Sciatic nerve (tissue), 2 donors: ENCODE results near the gene RABEP1. TPM values are rescaled to one million over a fixed set of nuclear protein-coding genes. Genes with fewer than 3 reads are reported as not detected.
A peak's percentile ranks its signal among the peaks of the same experiment; 100 is the strongest.

Experiments
- ATAC-seq: fragments of 200-7000 bp; cut with Tn5 transposase; one replicate; pipeline ENCODE4 v1.9.1; 2020; ENCODE audit warnings: mild to moderate bottlenecking, moderate library complexity
- DNase-seq: peaks from one replicate; pipeline ENCODE4 v3.0.0-alpha.2; 2020; ENCODE audit warnings: low spot score
- intact Hi-C: fragments of 100-400 bp; cut with DNase I; formaldehyde crosslinking; loops from one replicate; pipeline ENCODE4 v1.14.2; 2022
- total RNA-seq: library from RNA; stranded (reverse); fragmentation: NEBNext Ultra II Directional; extraction: Animal tissue kit (Norgen Biotek cat#: 25700); gene quantifications from one replicate; pipeline ENCODE4 v1.2.1, GENCODE V29; 2021
- donor health status: DM: no; HTN: no; CAD: no.
- donor health status: DM: no; HTN: no; CAD: no.

Gene RABEP1
- total RNA-seq, 1 donor from 2014 or later = 49.1 TPM

GRCh38 chr17:5262416-5262991 lies 19.6 kb upstream of the RABEP1 start:
- intact Hi-C loops = no loop called here
- ATAC-seq (no peak), DNase-seq (no peak)

DNA sequence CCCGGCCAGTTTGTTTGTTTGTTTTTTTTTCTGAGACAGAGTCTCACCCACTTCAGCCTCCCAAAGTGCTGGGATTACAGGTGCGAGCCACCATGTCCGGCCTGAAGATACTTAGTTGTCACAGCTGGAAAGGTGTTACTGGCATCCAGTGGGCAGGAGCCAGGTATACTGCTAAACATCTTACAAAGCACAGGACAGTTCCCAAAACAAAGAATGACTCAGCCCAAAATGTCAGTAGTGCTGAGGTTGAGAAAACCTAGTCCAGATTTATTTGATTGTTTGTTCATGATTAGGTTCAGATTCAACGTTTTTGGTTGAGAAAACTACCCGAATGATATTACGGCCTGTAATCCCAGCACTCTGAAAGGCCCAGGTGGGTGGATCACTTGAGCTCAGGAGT lies 18.6 kb upstream of the RABEP1 start:
- ATAC-seq (no peak), DNase-seq (no peak)
- intact Hi-C loops = no loop called here

DNA sequence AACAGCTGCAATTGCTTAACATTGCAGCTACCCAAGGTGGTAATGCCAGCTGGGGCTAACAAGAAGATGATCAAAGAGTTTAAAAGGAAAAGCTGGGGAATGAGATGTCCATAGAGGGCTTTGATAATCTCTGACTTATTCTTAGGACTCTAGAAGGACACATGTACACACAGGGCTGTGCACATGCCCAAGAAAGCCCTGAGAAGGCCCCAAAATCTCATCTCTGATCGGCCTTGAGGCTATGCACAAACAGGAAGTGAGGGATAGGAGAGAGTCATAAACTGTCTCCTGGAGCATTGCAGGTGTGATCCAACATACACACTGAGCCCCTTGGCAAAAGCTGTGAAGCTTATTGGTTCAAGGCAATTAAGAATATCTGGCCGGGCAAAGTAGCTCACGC lies 17.2 kb upstream of the RABEP1 start:
- DNase-seq = peak; percentile 21
- ATAC-seq = no peak
- intact Hi-C loops = no loop called here

DNA sequence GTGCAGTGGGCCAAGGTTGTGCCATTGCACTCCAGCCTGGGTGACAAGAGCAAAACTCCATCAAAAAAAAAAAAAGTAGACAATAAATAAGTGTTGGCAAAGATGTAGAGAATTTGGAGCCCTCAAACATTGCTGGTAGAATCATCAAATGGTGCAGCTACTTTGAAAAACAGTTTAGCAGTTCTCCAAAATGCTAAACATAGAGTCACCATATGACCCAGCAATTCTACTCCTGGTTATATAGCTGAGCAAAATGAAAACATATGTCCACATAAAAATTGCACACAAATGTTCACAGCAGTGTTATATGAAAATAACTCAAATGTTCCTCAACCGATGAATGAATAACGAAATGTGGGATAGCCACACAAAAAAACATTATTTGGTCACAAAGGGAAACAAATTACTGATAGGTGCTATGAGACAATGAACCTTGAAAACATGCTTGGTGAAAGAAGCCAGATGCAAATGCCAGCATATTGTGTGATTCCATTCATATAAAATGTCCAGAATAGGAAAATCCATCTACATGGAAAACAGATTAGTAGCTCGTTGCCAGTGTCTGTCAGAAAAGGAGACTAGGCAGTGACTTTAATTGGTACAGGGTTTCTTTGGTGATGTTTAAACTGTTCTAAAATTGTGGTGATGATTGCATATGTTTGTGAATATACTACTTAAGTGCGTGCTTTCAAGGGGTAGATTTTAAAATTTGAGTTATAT lies 12.7 kb upstream of the RABEP1 start:
- intact Hi-C loops = no loop called here
- ATAC-seq (no peak), DNase-seq (no peak)

DNA sequence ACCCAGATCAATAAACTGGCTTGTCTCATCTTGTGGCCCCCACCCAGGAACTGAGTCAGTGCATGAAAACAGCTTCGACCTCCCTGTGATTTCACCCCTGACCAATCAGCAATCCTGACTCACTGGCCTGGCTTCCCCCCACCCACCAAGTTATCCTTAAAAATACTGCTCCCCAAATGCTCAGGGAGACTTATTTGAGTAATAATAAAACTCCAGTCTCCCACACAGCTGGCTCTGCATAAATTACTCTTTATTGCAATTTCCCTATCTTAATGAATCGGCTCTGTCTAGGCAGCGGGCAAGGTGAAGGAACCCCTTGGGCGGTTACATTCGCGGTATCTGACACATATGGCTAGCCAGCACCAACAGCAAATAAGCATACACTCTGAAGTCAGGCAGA lies 9.8 kb upstream of the RABEP1 start:
- DNase-seq (peak; percentile 7), ATAC-seq (no peak)
- intact Hi-C loops = no loop called here

GRCh38 chr17:5282642-5283217 lies 646 bp downstream of the RABEP1 start:
- ATAC-seq = peak; percentile 36
- intact Hi-C loops = loop anchor here (5.0 kb wide), 1 partner anchor 195 kb away; no protein-coding TSS in a partner anchor
- DNase-seq = peak; percentile 66

DNA sequence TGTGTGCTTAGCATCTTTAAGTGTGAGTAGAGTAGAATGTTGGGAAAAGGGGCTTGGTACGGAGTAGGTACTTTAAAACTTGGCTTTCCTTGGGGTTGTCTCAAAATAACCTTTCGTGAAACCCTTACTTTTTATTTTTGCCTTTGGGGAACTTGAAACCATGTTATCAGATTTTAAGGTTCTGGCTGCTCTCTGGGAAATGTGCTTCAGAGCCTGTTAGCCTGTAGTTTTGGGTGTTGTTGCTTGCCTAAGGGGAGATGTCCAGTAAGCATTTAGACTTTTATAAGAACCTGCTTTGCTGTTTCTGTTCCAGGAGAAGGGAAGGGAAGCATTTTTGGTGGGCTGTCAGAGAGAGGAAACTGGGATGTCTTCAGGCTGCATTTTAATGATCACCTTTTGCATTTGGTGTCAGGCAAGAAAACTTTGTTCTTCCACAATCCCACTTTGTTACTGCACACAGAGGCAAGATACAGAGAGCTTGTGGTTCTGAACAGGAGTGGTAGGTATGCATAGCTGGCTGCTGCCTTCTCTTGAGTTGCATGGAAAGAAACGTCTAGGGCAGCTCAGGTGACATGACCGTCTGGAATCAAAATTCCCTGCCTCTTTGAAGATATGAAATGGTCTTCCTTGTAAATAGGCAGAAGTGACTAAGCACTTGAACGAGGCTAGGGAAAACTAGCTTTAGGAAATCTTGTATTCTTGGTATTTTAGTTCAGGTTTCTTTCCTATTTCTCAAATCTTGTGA lies 1.7 kb downstream of the RABEP1 start:
- intact Hi-C loops = loop anchor here (5.0 kb wide), 1 partner anchor 194 kb away; no protein-coding TSS in a partner anchor

GRCh38 chr17:5284681-5285080 lies 2.6 kb downstream of the RABEP1 start:
- intact Hi-C loops = loop anchor here (5.0 kb wide), 1 partner anchor 193 kb away; no protein-coding TSS in a partner anchor
- no peak for ATAC-seq
- DNase-seq = no peak

More for the DNA sequence above, 1.7 kb downstream of the RABEP1 start:
- no peak for ATAC-seq
- no peak for DNase-seq

DNA sequence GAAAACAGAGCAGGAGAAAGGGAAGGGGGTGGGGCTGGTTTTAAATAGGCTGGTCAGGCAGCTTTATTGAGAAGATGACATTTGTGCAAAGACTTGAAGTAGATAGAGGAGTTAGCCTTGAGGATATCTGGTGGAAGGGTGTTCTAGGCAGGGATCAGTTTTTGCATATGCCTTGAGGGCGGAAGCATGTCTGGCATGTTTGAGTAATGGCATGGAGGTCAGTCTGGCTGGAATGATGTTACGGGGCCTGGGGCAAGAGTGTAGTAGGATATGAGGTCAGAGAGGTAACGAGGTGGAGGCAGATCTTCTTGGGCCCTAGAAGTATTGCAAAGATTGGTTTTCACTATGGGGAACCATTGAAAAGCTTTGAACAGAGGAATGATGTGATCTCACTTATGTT lies 4.8 kb downstream of the RABEP1 start:
- intact Hi-C loops = no loop called here
- DNase-seq (no peak), ATAC-seq (no peak)

DNA sequence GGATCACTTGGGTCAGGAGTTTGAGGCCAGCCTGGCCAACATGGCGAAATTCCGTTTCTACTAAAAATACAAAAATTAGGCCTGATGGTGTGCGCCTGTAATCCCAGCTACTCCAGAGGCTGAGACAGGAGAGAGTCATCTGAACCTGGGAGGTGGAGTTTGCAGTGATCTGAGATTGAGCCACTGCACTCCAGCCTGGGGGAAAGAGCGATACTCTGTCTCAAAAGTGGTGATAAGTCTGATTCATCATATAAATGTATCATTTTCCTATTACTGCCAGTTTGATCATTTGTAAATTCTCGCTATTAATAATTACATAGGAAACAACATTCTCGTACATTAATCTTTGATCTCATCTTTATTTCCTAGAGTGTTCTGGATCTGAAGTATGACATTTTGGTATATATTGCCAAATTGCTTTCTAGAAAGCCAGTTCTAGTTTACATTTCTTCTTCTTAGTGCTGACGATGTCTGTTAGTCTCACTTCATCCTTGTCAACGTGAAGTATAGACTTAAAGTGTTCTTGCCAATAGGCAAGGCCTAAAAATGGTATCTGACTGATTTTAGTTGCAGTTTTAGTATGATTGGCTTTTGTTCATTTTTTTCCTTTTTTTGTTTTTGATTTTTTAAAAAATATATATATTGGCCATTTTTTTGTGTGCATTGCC lies 9.7 kb downstream of the RABEP1 start:
- DNase-seq (no peak), ATAC-seq (no peak)
- intact Hi-C loops = no loop called here

DNA sequence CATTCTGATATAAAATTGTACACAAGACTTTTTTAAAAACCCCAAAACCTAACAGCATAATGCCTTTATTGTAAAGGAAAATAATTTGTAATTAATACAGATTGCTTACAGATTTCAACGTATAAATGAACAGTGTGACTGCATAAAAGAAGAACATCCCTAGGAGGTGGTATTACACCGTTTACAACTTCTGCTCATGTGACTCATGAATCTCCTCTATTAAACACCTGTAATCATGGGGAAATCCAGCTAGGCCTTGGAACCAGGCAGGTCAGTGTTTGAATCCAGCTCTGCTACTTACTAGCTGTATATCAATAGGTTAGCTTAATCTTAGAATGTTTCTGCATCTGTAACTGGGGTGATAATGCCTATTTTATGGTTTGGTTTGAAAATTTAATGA lies 15.2 kb downstream of the RABEP1 start:
- no peak for DNase-seq
- ATAC-seq = no peak
- intact Hi-C loops = no loop called here

DNA sequence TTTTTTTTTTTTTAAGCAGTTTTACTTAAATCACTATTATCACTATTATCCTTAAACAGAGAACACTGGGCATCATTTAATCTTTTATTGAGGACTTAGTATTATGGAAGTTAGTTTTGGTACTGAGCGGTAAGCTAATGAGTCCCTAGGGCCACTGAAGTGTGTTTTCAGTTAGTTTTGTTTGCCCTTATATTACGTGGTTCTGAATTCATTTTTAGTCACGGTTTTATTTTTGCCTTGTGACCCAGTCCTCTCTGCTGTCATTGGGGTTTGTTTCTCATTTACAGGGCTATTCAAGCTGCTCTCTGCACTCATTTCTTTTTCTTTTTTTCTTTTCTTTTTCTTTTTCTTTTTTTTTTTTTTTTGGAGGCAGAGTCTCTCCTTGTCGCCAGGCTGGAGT lies 17.3 kb downstream of the RABEP1 start:
- no peak for DNase-seq
- intact Hi-C loops = no loop called here
- peak; percentile 68 for ATAC-seq

DNA sequence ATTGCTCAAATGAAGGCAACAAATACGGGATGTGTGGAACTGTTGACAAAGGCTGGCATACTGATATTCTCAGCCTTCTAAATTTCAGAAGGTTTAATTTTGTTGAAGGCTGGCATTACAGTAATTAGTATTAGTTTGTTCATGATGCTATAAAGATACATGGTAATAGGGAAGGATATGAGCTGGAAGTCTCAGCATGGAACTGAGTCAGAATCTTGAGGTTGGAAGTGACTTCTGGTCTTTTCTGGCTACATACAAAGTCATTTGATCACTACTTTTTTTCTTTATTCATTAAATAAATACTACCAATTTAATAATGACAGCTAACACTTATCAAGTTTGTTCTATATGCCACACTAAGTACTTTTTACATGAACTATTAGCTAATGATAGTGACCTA lies 22.6 kb downstream of the RABEP1 start:
- no peak for ATAC-seq
- intact Hi-C loops = no loop called here
- DNase-seq = no peak

- intact Hi-C loops = no loop called here
- DNase-seq (no peak), ATAC-seq (no peak)
Observed at GRCh38 chr17:5309851-5310250, 27.8 kb downstream of the RABEP1 start.

GRCh38 chr17:5325851-5326250 lies 43.8 kb downstream of the RABEP1 start:
- intact Hi-C loops = no loop called here

GRCh38 chr17:5329784-5330557 lies 47.9 kb downstream of the RABEP1 start:
- DNase-seq (no peak), ATAC-seq (no peak)
- intact Hi-C loops = no loop called here

More at GRCh38 chr17:5325851-5326250, 43.8 kb downstream of the RABEP1 start:
- DNase-seq = no peak
- no peak for ATAC-seq

GRCh38 chr17:5330981-5331380 lies 48.9 kb downstream of the RABEP1 start:
- intact Hi-C loops = no loop called here
- no peak for DNase-seq
- ATAC-seq = no peak

DNA sequence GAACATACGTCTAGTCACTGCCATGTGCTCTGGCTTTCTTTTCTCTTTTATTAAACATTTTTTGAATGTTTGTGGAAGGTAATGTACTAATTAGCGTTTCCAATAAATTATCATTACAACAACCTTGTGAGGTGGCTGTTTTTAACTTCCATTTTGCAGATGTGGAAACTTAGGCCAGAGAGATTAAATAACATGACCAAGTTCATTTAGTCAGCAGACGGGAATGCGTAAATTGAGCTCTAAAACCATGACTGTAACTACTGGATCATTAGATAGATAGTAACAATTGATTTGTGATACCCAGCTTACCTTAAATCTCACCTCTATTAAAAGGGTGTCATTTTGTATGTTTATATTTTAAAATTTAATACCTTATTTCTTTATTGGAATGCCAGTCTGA lies 49.4 kb downstream of the RABEP1 start:
- intact Hi-C loops = no loop called here
- ATAC-seq (no peak), DNase-seq (no peak)

DNA sequence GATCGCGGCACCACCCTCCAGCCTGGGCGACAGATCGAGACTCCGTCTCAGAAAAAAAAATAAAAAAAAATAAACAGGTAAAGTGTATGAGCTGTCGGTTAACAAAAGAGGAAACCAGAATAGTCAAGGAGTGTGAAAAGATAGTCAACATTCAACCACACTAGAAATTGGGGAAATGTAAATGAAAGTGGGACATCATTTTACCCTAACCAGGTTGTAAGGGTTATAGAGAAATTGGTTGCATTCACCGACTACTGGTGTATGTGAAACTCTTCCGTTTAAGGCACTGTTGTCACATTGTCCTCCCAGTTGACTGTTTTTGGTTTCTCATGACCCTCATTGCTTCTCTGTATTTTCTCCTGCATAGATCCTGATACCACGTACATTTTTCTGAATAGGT lies 62.8 kb downstream of the RABEP1 start:
- DNase-seq (no peak), ATAC-seq (no peak)
- intact Hi-C loops = no loop called here
